NCI-H187 treated with DMSO at 0.1 percent for 48 hours (cell line): ENCODE data around the gene NACAD.

Experiments
- DNase-seq: peaks from one replicate; lab custom pipeline; 2025; lab: John Stamatoyannopoulos, UW

NACAD gene

GRCh38 chr7:45088821-45089340 lies at the start of gene NACAD:
NACAD (minus strand) TSS chr7:45088969; CDS start chr7:45088894, 75 bp downstream.
- no peak for DNase-seq

- DNase-seq: peak; percentile 17
Observed at GRCh38 chr7:45136106-45137060, 47.6 kb upstream of the NACAD start.

- no peak for DNase-seq
Observed at GRCh38 chr7:45133877-45134276, 45.1 kb upstream of the NACAD start.

GRCh38 chr7:45133352-45133751 lies 44.6 kb upstream of the NACAD start:
- no peak for DNase-seq

GRCh38 chr7:45132708-45133320 lies 44.0 kb upstream of the NACAD start:
- no peak for DNase-seq

GRCh38 chr7:45131891-45132290 lies 43.1 kb upstream of the NACAD start:
- no peak for DNase-seq

- DNase-seq: no peak
Observed at GRCh38 chr7:45130910-45131309, 42.1 kb upstream of the NACAD start.

GRCh38 chr7:45129906-45130305 lies 41.1 kb upstream of the NACAD start:
- DNase-seq: no peak

- DNase-seq: no peak
Observed at GRCh38 chr7:45129181-45129800, 40.5 kb upstream of the NACAD start.

- DNase-seq: no peak
Observed at GRCh38 chr7:45126920-45127319, 38.2 kb upstream of the NACAD start.

- DNase-seq: no peak
Observed at GRCh38 chr7:45126201-45126600, 37.4 kb upstream of the NACAD start.

GRCh38 chr7:45125193-45125904 lies 36.6 kb upstream of the NACAD start:
- no peak for DNase-seq

- DNase-seq: no peak
Observed at GRCh38 chr7:45123913-45124710, 35.3 kb upstream of the NACAD start.

GRCh38 chr7:45122975-45123860 lies 34.4 kb upstream of the NACAD start:
- DNase-seq: no peak

- no peak for DNase-seq
Observed at GRCh38 chr7:45119550-45119949, 30.8 kb upstream of the NACAD start.

- DNase-seq: no peak
Observed at GRCh38 chr7:45118889-45119331, 30.1 kb upstream of the NACAD start.

GRCh38 chr7:45118292-45118691 lies 29.5 kb upstream of the NACAD start:
- DNase-seq: no peak

GRCh38 chr7:45117582-45117981 lies 28.8 kb upstream of the NACAD start:
- DNase-seq: no peak

GRCh38 chr7:45116048-45116447 lies 27.3 kb upstream of the NACAD start:
- no peak for DNase-seq

- no peak for DNase-seq
Observed at GRCh38 chr7:45114926-45115325, 26.2 kb upstream of the NACAD start.
